Fibroblast of lung (primary cell): ENCODE results near the gene MTA1. TPM values are rescaled to one million over a fixed set of nuclear protein-coding genes. Genes with fewer than 3 reads are reported as not detected.

Experiments used
- DNase-seq, 2 donors: peaks; one replicate each; pipeline versions ENCODE4 v3.0.0 to v3.0.0-alpha.2; 2010; ENCODE audit warnings: low read depth in 2 of 2
- H2AFZ ChIP-seq: 2 replicates; pipeline ENCODE4 v1.5.1; 2012; ENCODE audit warnings: low read length, control low read depth, inconsistent platforms
- H3K27ac ChIP-seq: 2 replicates; pipeline ENCODE4 v1.5.1; 2011; ENCODE audit warnings: low read length, control low read depth; ENCODE audit not compliant: insufficient read depth
- H3K27me3 ChIP-seq: 2 replicates; pipeline ENCODE4 v1.5.1; 2011; ENCODE audit warnings: mild to moderate bottlenecking, low read length; ENCODE audit not compliant: control insufficient read depth, insufficient read depth
- H3K36me3 ChIP-seq: 2 replicates; pipeline ENCODE4 v1.5.1; 2011; ENCODE audit warnings: low read length; ENCODE audit not compliant: control insufficient read depth, insufficient read depth
- H3K4me1 ChIP-seq: 2 replicates; pipeline ENCODE4 v1.5.1; 2011; ENCODE audit warnings: low read length; ENCODE audit not compliant: control insufficient read depth, insufficient read depth; ENCODE audit errors: extremely low read depth
- H3K4me2 ChIP-seq: 2 replicates; pipeline ENCODE4 v1.5.1; 2011; ENCODE audit warnings: low read length, control low read depth; ENCODE audit not compliant: insufficient read depth; ENCODE audit errors: extremely low read depth
- H3K4me3 ChIP-seq, 4 experiments: fragments of 200-600 bp in 1 of 4; sonication (generic) in 1 of 4; replicated peaks in 1 of 4; 2 replicates each; pipeline ENCODE4 v1.5.1; 2011 to 2016; ENCODE audit warnings: low read length in 4 of 4, low read depth in 3 of 4, mild to moderate bottlenecking in 3 of 4, control low read depth in 2 of 4, inconsistent platforms in 1 of 4, mixed read lengths in 1 of 4; ENCODE audit not compliant: insufficient read depth in 1 of 4; ENCODE audit errors: control extremely low read depth in 1 of 4
- H3K79me2 ChIP-seq: 2 replicates; pipeline ENCODE4 v1.5.1; 2012; ENCODE audit warnings: mild to moderate bottlenecking, low read length, inconsistent platforms; ENCODE audit not compliant: control insufficient read depth, insufficient read depth
- H3K9ac ChIP-seq: 2 replicates; pipeline ENCODE4 v1.5.1; 2011; ENCODE audit warnings: mild to moderate bottlenecking, low read length, control low read depth; ENCODE audit not compliant: insufficient read depth
- H3K9me3 ChIP-seq: 2 replicates; pipeline ENCODE4 v1.5.1; 2012; ENCODE audit warnings: low read depth, low read length; ENCODE audit not compliant: control insufficient read depth, insufficient read depth
- H4K20me1 ChIP-seq: 2 replicates; pipeline ENCODE4 v1.5.1; 2011; ENCODE audit warnings: low read length; ENCODE audit not compliant: control insufficient read depth, insufficient read depth; ENCODE audit errors: extremely low read depth
- EZH2 ChIP-seq: IDR thresholded peaks from 2 replicates; pipeline ENCODE4 v1.5.1; 2012; ENCODE audit warnings: low read length, control low read depth, mild to moderate bottlenecking; ENCODE audit errors: missing control alignments
- polyA plus RNA-seq, 2 donors: library from polyadenylated mRNA; depleted of rRNA in 1 of 2; stranded (reverse) in 1 of 2; unstranded in 1 of 2; fragments of >200 nt; gene quantifications; 2 replicates each; pipeline ENCODE4 v1.2.1, GENCODE V29; 2011 to 2012; ENCODE audit warnings: missing spikeins in 1 of 2
- total RNA-seq: library from RNA; depleted of rRNA; stranded (reverse); fragments of >200 nt; gene quantifications from 2 replicates; pipeline ENCODE4 v1.2.1, GENCODE V29; 2014
- TF ChIP-seq, protein P1 (sequence below), 2 donors: IDR thresholded peaks in 1 of 2; conservative IDR thresholded peaks in 1 of 2; 1 replicate in 1 of 2; 2 replicates in 1 of 2; pipeline ENCODE4 v1.5.1; 2011 to 2012; ENCODE audit warnings: low read length in 2 of 2, control low read depth in 1 of 2, inconsistent platforms in 1 of 2, low read depth in 1 of 2, mild to moderate bottlenecking in 1 of 2

Gene MTA1
- total and polyA plus RNA-seq, 2 donors (not counting 1 experiment from before 2014, with no cell fraction given): 28.6 to 29.7 TPM

DNA sequence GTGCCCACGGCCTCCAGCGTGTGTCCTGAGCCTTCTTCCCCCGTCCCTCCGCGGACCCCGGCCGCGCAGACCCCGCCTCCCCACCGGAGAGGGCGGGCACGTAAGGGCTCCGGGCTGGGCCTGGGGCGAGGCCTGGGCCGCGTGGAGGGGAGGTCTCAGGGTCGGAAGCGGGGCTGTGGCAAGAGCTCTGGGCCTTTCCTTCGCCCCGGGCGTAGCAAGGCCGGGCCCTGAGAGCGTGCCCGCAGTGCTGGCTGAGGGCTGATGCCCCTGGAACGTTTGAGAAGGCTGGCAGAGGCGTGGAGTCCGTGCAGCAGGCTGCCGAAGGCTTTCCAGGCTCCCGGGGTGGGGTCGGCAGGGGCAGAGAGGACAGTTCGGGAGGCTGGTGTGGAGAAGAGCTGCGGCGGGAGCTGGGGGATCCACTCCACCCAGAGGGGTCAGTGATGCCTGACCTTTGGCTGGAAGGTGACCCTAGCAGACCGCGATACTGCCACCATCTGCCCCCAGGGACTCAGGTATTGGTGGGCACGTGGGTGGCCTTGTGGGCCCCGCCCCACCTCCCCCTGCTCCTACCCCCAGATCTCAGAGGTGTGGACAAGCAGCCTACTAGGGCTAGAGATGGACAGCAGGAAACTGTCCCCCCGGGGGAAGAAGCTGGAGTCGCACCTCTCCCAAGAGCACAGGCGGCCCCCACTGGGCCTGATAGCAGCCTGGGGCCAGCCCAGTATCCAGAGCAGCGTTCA lies 20.7 kb upstream of the MTA1 start:
- Histone ChIP-seq H3K79me2 (peaks cover 12% of the 10 kb centered on the region), H3K9me3 (no peaks in the 10 kb centered on the region), H3K4me1 (no peaks in the 10 kb centered on the region), H3K27ac (peak overlapping the region; percentile 76), H3K36me3 (peaks cover 15% of the 10 kb centered on the region), H2AFZ (no peak overlapping the region), H4K20me1 (no peaks in the 10 kb centered on the region), H3K9ac (peak overlapping the region; percentile 77), H3K27me3 (no peaks in the 10 kb centered on the region), H3K4me2 (peak overlapping the region; percentile 87), H3K4me3 (peak overlapping the region; percentile 65 to 89 (median 84))
- no peak for TF ChIP-seq EZH2
- TF ChIP-seq, protein P1, sequence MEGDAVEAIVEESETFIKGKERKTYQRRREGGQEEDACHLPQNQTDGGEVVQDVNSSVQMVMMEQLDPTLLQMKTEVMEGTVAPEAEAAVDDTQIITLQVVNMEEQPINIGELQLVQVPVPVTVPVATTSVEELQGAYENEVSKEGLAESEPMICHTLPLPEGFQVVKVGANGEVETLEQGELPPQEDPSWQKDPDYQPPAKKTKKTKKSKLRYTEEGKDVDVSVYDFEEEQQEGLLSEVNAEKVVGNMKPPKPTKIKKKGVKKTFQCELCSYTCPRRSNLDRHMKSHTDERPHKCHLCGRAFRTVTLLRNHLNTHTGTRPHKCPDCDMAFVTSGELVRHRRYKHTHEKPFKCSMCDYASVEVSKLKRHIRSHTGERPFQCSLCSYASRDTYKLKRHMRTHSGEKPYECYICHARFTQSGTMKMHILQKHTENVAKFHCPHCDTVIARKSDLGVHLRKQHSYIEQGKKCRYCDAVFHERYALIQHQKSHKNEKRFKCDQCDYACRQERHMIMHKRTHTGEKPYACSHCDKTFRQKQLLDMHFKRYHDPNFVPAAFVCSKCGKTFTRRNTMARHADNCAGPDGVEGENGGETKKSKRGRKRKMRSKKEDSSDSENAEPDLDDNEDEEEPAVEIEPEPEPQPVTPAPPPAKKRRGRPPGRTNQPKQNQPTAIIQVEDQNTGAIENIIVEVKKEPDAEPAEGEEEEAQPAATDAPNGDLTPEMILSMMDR (conservative IDR thresholded peaks at IDR 0.05 in 1 of 2, IDR thresholded peaks at IDR 0.05 in 1 of 2; ENCODE audit: low read depth in 1 of 2, low read length in 2 of 2): no peak
- peak in 1 of 2 donors; percentile 45 for DNase-seq

DNA sequence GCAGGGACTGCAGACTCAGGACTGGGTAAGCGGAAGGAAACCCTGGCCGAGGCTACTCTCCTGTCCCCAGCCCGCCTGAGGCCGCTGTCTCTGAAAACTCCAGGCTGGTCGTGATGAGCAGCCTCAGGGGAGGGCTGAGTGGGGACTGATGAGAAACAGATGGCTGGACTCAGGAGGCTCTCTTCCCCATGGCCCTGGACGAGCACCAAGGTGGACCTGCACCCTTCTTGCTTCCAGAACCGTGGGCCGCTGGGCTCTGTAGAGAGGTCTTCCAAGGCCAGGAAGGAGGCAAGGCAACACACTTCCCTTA lies 20.2 kb upstream of the MTA1 start:
- no peak for DNase-seq
- Histone ChIP-seq H4K20me1 (no peaks in the 10 kb centered on the region), H3K27me3 (no peaks in the 10 kb centered on the region), H3K4me3 (peak overlapping the region; percentile 65 to 89 (median 84)), H3K79me2 (peaks cover 12% of the 10 kb centered on the region), H3K27ac (no peak overlapping the region), H3K9ac (no peak overlapping the region), H3K4me1 (no peaks in the 10 kb centered on the region), H2AFZ (no peak overlapping the region), H3K4me2 (peak overlapping the region; percentile 87), H3K36me3 (peaks cover 15% of the 10 kb centered on the region), H3K9me3 (no peaks in the 10 kb centered on the region)
- no peak for TF ChIP-seq EZH2
- TF ChIP-seq, protein P1 (conservative IDR thresholded peaks at IDR 0.05 in 1 of 2, IDR thresholded peaks at IDR 0.05 in 1 of 2; ENCODE audit: low read depth in 1 of 2, low read length in 2 of 2): no peak

DNA sequence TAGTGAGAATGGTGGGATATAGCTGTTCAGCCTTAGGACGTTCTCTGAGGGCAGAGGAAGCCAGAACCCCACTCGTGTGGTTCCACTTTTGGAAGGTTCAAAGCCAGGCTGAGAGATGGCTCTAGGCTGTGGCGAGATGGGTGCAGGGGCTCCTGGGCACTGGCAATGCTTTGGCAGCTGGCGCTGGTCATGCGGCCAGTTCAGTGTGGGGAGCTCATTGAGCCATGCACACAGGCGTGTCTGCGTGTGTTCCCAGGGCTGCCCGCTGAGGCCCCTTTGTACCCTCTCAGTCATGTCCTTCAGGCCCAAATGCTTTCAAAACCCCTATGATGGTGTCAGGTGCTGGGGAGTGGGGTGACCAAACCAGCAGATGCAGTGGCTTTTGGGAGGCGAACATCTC lies 19.6 kb upstream of the MTA1 start:
- no peak for TF ChIP-seq EZH2
- TF ChIP-seq, protein P1 (conservative IDR thresholded peaks at IDR 0.05 in 1 of 2, IDR thresholded peaks at IDR 0.05 in 1 of 2; ENCODE audit: low read depth in 1 of 2, low read length in 2 of 2): no peak
- Histone ChIP-seq H3K9ac (no peak overlapping the region), H4K20me1 (no peaks in the 10 kb centered on the region), H3K79me2 (peaks cover 12% of the 10 kb centered on the region), H3K27me3 (no peaks in the 10 kb centered on the region), H3K4me2 (no peak overlapping the region), H3K27ac (no peak overlapping the region), H3K36me3 (peaks cover 15% of the 10 kb centered on the region), H3K4me3 (no peak overlapping the region), H3K4me1 (no peaks in the 10 kb centered on the region), H2AFZ (no peak overlapping the region), H3K9me3 (no peaks in the 10 kb centered on the region)
- no peak for DNase-seq
